Gastroesophageal sphincter (tissue), 3 donors: ENCODE results near the gene BNIPL.

Source experiments
- CTCF ChIP-seq, 4 experiments: fragments of 200-600 bp in 2 of 4; fragments of 450-650 bp in 2 of 4; sonication (generic) in 1 of 4; IDR thresholded peaks; one replicate each; pipeline ENCODE4 v1.5.1; 2017 to 2019; ENCODE audit warnings: antibody characterized with exemption in 4 of 4, mild to moderate bottlenecking in 2 of 4, moderate library complexity in 2 of 4
- EP300 ChIP-seq: sonication (generic); formaldehyde crosslinking; IDR thresholded peaks from one replicate; pipeline ENCODE4 v1.6.1; 2017; ENCODE audit warnings: antibody characterized with exemption, mild to moderate bottlenecking
- POLR2A ChIP-seq, 2 donors: fragments of 450-650 bp; IDR thresholded peaks; one replicate each; pipeline ENCODE4 v1.6.1; 2017; ENCODE audit warnings: antibody characterized with exemption in 2 of 2, mild to moderate bottlenecking in 2 of 2, moderate library complexity in 1 of 2
- POLR2AphosphoS5 ChIP-seq: sonication (generic); formaldehyde crosslinking; IDR thresholded peaks from one replicate; pipeline ENCODE4 v1.6.1; 2017; ENCODE audit warnings: antibody characterized with exemption

DNA sequence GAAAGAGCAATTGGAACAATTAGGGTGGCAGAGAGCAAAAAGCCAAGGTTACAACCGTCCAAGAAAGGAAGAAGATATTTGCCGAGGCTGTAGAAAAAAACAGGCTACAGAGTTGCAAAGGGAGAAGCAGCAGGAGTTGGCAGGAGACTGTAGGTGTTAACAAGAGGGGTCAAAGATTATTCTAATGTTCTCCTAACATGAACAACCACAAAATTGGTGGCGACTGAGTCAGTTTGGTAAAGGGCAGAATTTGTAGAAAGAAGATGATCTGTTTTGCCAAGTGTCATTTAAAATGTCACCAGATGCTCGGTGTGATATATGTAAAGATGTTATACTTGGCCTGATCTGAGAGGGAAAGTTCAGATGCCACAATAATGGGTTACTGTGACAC is 28.5 kb upstream of the BNIPL start:
- TF ChIP-seq CTCF (IDR thresholded peaks at IDR 0.05) (no peak), EP300 (no peak), POLR2AphosphoS5 (no peak), POLR2A (IDR thresholded peaks at IDR 0.05) (no peak)
